Sigmoid colon (tissue), 4 donors: ENCODE results near the gene AZIN2.

ENCODE experiments used
- CTCF ChIP-seq, 4 experiments: fragments of 450-650 bp in 3 of 4; fragments of 200-600 bp in 1 of 4; IDR thresholded peaks; one replicate each; pipeline ENCODE4 v1.5.1; 2016 to 2019; ENCODE audit warnings: antibody characterized with exemption in 4 of 4, mild to moderate bottlenecking in 3 of 4, moderate library complexity in 2 of 4
- POLR2A ChIP-seq, 2 donors: fragments of 450-650 bp; IDR thresholded peaks; one replicate each; pipeline ENCODE4 v1.6.1; 2016; ENCODE audit warnings: antibody characterized with exemption in 2 of 2, mild to moderate bottlenecking in 2 of 2, moderate library complexity in 2 of 2
- POLR2AphosphoS5 ChIP-seq, 4 donors: sonication (generic); formaldehyde crosslinking; IDR thresholded peaks; one replicate each; pipeline ENCODE4 v1.6.1; 2017; ENCODE audit warnings: antibody characterized with exemption in 4 of 4

GRCh38 chr1:33088119-33088906, 7.4 kb downstream of the AZIN2 start:
- TF ChIP-seq CTCF (IDR thresholded peaks at IDR 0.05) (no peak), POLR2A (IDR thresholded peaks at IDR 0.05) (no peak), POLR2AphosphoS5 (IDR thresholded peaks at IDR 0.05) (no peak)
